H1 (cell line): ENCODE data around the gene COPS7A. TPM values are rescaled to one million over a fixed set of nuclear protein-coding genes. Genes with fewer than 3 reads are reported as not detected.

ENCODE experiments used
- CTCF ChIA-PET: fragments of 300-600 bp; sonication (Branson Sonifier 250); formaldehyde crosslinking; loops from one replicate; lab custom pipeline; 2021; ENCODE audit not compliant: partially characterized antibody; lab: Charles Lee
- POLR2A ChIA-PET: fragments of 300-600 bp; sonication (Branson Sonifier 250); formaldehyde crosslinking; loops from one replicate; lab custom pipeline; 2021; ENCODE audit warnings: inconsistent platforms; ENCODE audit not compliant: partially characterized antibody; lab: Charles Lee
- DNase-seq, 2 experiments: peaks; one replicate each; pipeline versions ENCODE4 v3.0.0 to v3.0.0-alpha.2; 2010 to 2022; ENCODE audit warnings: low spot score in 2 of 2, low read depth in 1 of 2, mixed read lengths in 1 of 2
- FAIRE-seq: peaks from 2 replicates; lab custom pipeline; 2011; peaks lifted over from hg19 to GRCh38; lab: Jason Lieb, UNC
- H2AFZ ChIP-seq: 2 replicates; pipeline ENCODE4 v1.8.1; 2012; ENCODE audit warnings: low read length, inconsistent platforms
- H2AK5ac ChIP-seq: 2 replicates; pipeline ENCODE4 v1.6.1; 2013; ENCODE audit warnings: low read depth, low read length
- H2BK120ac ChIP-seq: replicated peaks from 2 replicates; pipeline ENCODE3; 2013; ENCODE audit warnings: low read depth, low read length, inconsistent platforms
- H2BK12ac ChIP-seq: 2 replicates; pipeline ENCODE4 v1.6.1; 2013; ENCODE audit warnings: low read depth, low read length
- H2BK15ac ChIP-seq: 2 replicates; pipeline ENCODE4 v1.6.1; 2013; ENCODE audit warnings: low read length
- H2BK20ac ChIP-seq: 2 replicates; pipeline ENCODE4 v1.6.1; 2013; ENCODE audit warnings: low read length
- H2BK5ac ChIP-seq: 2 replicates; pipeline ENCODE4 v1.6.1; 2013; ENCODE audit warnings: low read depth, low read length
- H3K14ac ChIP-seq: 2 replicates; pipeline ENCODE4 v1.6.1; 2013; ENCODE audit warnings: inconsistent platforms; ENCODE audit not compliant: insufficient read length
- H3K18ac ChIP-seq: 2 replicates; pipeline ENCODE4 v1.6.1; 2013; ENCODE audit warnings: low read length; ENCODE audit errors: extremely low read depth
- H3K23ac ChIP-seq: 2 replicates; pipeline ENCODE4 v1.6.1; 2013; ENCODE audit warnings: inconsistent platforms; ENCODE audit not compliant: insufficient read length
- H3K23me2 ChIP-seq: 2 replicates; pipeline ENCODE4 v1.6.1; 2013; ENCODE audit warnings: low read depth, low read length
- H3K27ac ChIP-seq: 2 replicates; pipeline ENCODE4 v1.6.1; 2011; ENCODE audit warnings: low read depth, low read length, inconsistent platforms
- H3K27me3 ChIP-seq, 4 experiments: replicated peaks in 1 of 4; 1 replicate in 1 of 4; 2 replicates in 3 of 4; pipeline versions ENCODE4 v1.6.1 to v1.8.1; 2011 to 2013; ENCODE audit warnings: low read length in 3 of 4, mild to moderate bottlenecking in 3 of 4, inconsistent platforms in 2 of 4, mixed read lengths in 2 of 4, moderate library complexity in 1 of 4; ENCODE audit not compliant: control insufficient read depth in 3 of 4, insufficient read depth in 3 of 4; ENCODE audit errors: extremely low read depth in 1 of 4
- H3K36me3 ChIP-seq, 4 experiments: 2 replicates each; pipeline versions ENCODE4 v1.6.1 to v1.8.1; 2011 to 2013; ENCODE audit warnings: mild to moderate bottlenecking in 4 of 4, low read length in 3 of 4, moderate library complexity in 2 of 4, control low read depth in 1 of 4, inconsistent platforms in 1 of 4; ENCODE audit not compliant: insufficient read depth in 4 of 4, control insufficient read depth in 2 of 4
- H3K4ac ChIP-seq: replicated peaks from 2 replicates; pipeline ENCODE3; 2013; ENCODE audit warnings: low read length, low read depth, mixed read lengths, inconsistent platforms; ENCODE audit not compliant: insufficient read length
- H3K4me1 ChIP-seq, 4 experiments: replicated peaks in 1 of 4; 1 replicate in 1 of 4; 2 replicates in 3 of 4; pipeline versions ENCODE4 v1.6.1 to v1.8.1; 2011 to 2013; ENCODE audit warnings: low read length in 3 of 4, inconsistent platforms in 2 of 4, mixed read lengths in 1 of 4; ENCODE audit not compliant: insufficient read depth in 4 of 4, control insufficient read depth in 3 of 4
- H3K4me2 ChIP-seq, 2 experiments: 2 replicates each; pipeline versions ENCODE4 v1.6.1 to v1.8.1; 2011 to 2013; ENCODE audit warnings: low read depth in 2 of 2, low read length in 2 of 2, control low read depth in 1 of 2, inconsistent platforms in 1 of 2, mild to moderate bottlenecking in 1 of 2; ENCODE audit not compliant: insufficient read depth in 1 of 2
- H3K4me3 ChIP-seq, 4 experiments: fragments of 200-600, 300-600 bp in 1 of 4; sonication (generic), shearing (Covaris generic), sonication (Bioruptor Twin) in 1 of 4; 2 replicates each; pipeline versions ENCODE4 v1.5.1 to v1.8.1; 2011 to 2016; ENCODE audit warnings: low read length in 4 of 4, low read depth in 3 of 4, control low read depth in 2 of 4, inconsistent platforms in 2 of 4, mild to moderate bottlenecking in 2 of 4, mixed read lengths in 1 of 4, moderate library complexity in 1 of 4; ENCODE audit not compliant: insufficient read depth in 2 of 4; ENCODE audit errors: extremely low read depth in 1 of 4
- H3K56ac ChIP-seq: replicated peaks from 2 replicates; pipeline ENCODE3; 2013; ENCODE audit warnings: low read depth, mild to moderate bottlenecking, mixed read lengths, low read length, inconsistent platforms; ENCODE audit not compliant: insufficient read length
- H3K79me1 ChIP-seq: 2 replicates; pipeline ENCODE4 v1.6.1; 2013; ENCODE audit warnings: low read depth, low read length, control low read depth
- H3K79me2 ChIP-seq, 2 experiments: 2 replicates each; pipeline versions ENCODE4 v1.6.1 to v1.8.1; 2012 to 2013; ENCODE audit warnings: low read length in 2 of 2, mild to moderate bottlenecking in 2 of 2, inconsistent platforms in 1 of 2; ENCODE audit not compliant: insufficient read depth in 2 of 2, control insufficient read depth in 1 of 2
- H3K9ac ChIP-seq, 4 experiments: replicated peaks in 1 of 4; 1 replicate in 1 of 4; 2 replicates in 3 of 4; pipeline versions ENCODE4 v1.6.1 to v1.8.1; 2011 to 2013; ENCODE audit warnings: low read depth in 3 of 4, low read length in 3 of 4, control low read depth in 2 of 4, mild to moderate bottlenecking in 2 of 4, moderate library complexity in 2 of 4, inconsistent platforms in 1 of 4; ENCODE audit errors: extremely low read depth in 1 of 4
- H3K9me3 ChIP-seq, 2 experiments: 2 replicates each; pipeline versions ENCODE4 v1.6.1 to v1.8.1; 2012 to 2013; ENCODE audit warnings: mild to moderate bottlenecking in 2 of 2, moderate library complexity in 2 of 2, control low read depth in 1 of 2, inconsistent platforms in 1 of 2, low read depth in 1 of 2, low read length in 1 of 2, mixed read lengths in 1 of 2; ENCODE audit not compliant: insufficient read depth in 2 of 2
- H4K20me1 ChIP-seq, 2 experiments: replicated peaks in 1 of 2; 2 replicates each; pipeline versions ENCODE3 to v1.8.1; 2011 to 2013; ENCODE audit warnings: inconsistent platforms in 2 of 2, low read length in 2 of 2, mild to moderate bottlenecking in 1 of 2; ENCODE audit not compliant: insufficient read depth in 2 of 2, control insufficient read depth in 1 of 2
- H4K5ac ChIP-seq: 2 replicates; pipeline ENCODE4 v1.6.1; 2013; ENCODE audit warnings: low read length, low read depth, mixed read lengths, inconsistent platforms; ENCODE audit not compliant: insufficient read length
- H4K8ac ChIP-seq: 2 replicates; pipeline ENCODE4 v1.8.0; 2013; ENCODE audit warnings: mild to moderate bottlenecking, moderate library complexity, low read length, inconsistent platforms; ENCODE audit not compliant: insufficient read depth; ENCODE audit errors: extremely low read depth
- H4K91ac ChIP-seq: replicated peaks from 2 replicates; pipeline ENCODE3; 2013; ENCODE audit warnings: low read length, mixed read lengths, inconsistent platforms; ENCODE audit not compliant: insufficient read length
- FOSL1 ChIP-seq: IDR thresholded peaks from 2 replicates; pipeline ENCODE4 v1.6.1; 2011; ENCODE audit warnings: mild to moderate bottlenecking, low read depth, low read length, moderate library complexity; ENCODE audit not compliant: insufficient read depth
- POLR2AphosphoS5 ChIP-seq: IDR thresholded peaks from 2 replicates; pipeline ENCODE4 v1.6.1; 2011; ENCODE audit warnings: low read depth, low read length
- WGBS, 2 experiments: shearing (Covaris generic) in 1 of 2; methylation state at CpG; one replicate each; pipeline versions ENCODE4 v1.1.6 to v1.1.7; 2013 to 2015; ENCODE audit warnings: low lambda C conversion rate in 2 of 2, mixed read lengths in 2 of 2, inconsistent platforms in 1 of 2, low coverage in 1 of 2, missing lambda C conversion rate in 1 of 2; ENCODE audit not compliant: insufficient replicate concordance in 2 of 2, insufficient coverage in 1 of 2, insufficient read length in 1 of 2; ENCODE audit errors: extremely low coverage in 1 of 2, missing lambda C conversion rate in 1 of 2; 5-methylcytosine and 5-hydroxymethylcytosine counted together
- polyA plus RNA-seq, 7 experiments: library from polyadenylated mRNA; depleted of rRNA in 3 of 7; stranded (reverse) in 5 of 7; unstranded in 2 of 7; fragments of >200 nt in 5 of 7; fragments of 200-250 nt in 2 of 7; gene quantifications; 1 replicate in 5 of 7; 2 replicates in 1 of 7; 4 replicates in 1 of 7; pipeline versions ENCODE4 v1.2.1 to v1.2.3, GENCODE V29; 2011 to 2013; ENCODE audit warnings: missing spikeins in 2 of 7, mixed read lengths in 2 of 7
- total RNA-seq: library from RNA; stranded (reverse); fragmentation: NEBNext Ultra II Directional; extraction: Animal tissue kit (Norgen Biotek cat#: 25700); gene quantifications from 2 replicates; pipeline ENCODE4 v1.2.1, GENCODE V29; 2021

Gene COPS7A
- total and polyA plus RNA-seq, 2 of the 8 experiments (the other 6 are each of a cell fraction or from before 2014, with no cell fraction given), result 44.5 to 95.9 TPM

GRCh38 chr12:6691473-6691872 lies 32.4 kb upstream of the COPS7A start:
- Histone ChIP-seq H4K20me1 (no peaks in the 10 kb centered on the region), H3K56ac (no peak overlapping the region), H3K4ac (no peak overlapping the region), H4K5ac (no peak overlapping the region), H3K79me1 (peaks cover 16% of the 10 kb centered on the region), H3K36me3 (peaks cover 0 to 3% (median 0%) of the 10 kb centered on the region in 4 experiments; a peak in 1 of 8 replicates), H2BK15ac (no peak overlapping the region), H3K23ac (no peak overlapping the region), H4K8ac (no peak overlapping the region), H2BK5ac (no peak overlapping the region), H3K79me2 (peaks cover 7 to 22% of the 10 kb centered on the region in 2 experiments), H3K18ac (no peak overlapping the region), H2AK5ac (no peak overlapping the region), H3K14ac (no peak overlapping the region), H3K4me2 (no peak overlapping the region), H3K27me3 (no peaks in the 10 kb centered on the region)
- no peak for FAIRE-seq
- TF ChIP-seq POLR2AphosphoS5 (no peak), FOSL1 (no peak)
- TF ChIP-seq, all 59 proteins: peak for 0
- ChIA-PET CTCF (interaction anchor here (0.6 to 7.7 kb wide), 12 partner anchors 12 to 355 kb away, joined by 3 to 55 read pairs (median 3); partner anchors contain the start of genes COPS7A and USP5), POLR2A (interaction anchor here (0.7 to 2.4 kb wide), 6 partner anchors 12 to 129 kb away, joined by 3 to 13 read pairs (median 5); no protein-coding TSS in a partner anchor)
- DNase-seq, result no peak
- Histone ChIP-seq H3K4me3 (no peak overlapping the region), H2BK12ac (no peak overlapping the region), H2AFZ (no peak overlapping the region), H4K91ac (no peak overlapping the region), H3K9me3 (no peaks in the 10 kb centered on the region), H3K27ac (no peak overlapping the region), H2BK120ac (no peak overlapping the region), H3K23me2 (peaks cover 13% of the 10 kb centered on the region), H3K9ac (no peak overlapping the region; a peak in 1 of 7 replicates), H2BK20ac (no peak overlapping the region), H3K4me1 (peaks cover 0 to 9% (median 7%) of the 10 kb centered on the region in 4 experiments; a peak in 6 of 7 replicates)
- WGBS, 2 experiments, result 86% methylated on average over 4 of the region's 4 CpGs; no CpG with 5 or more reads in 1 of the 2 experiments
